GM19238 (cell line): ENCODE results near the gene ADSS1.

Experiments used
- DNase-seq: peaks from one replicate; pipeline ENCODE4 v3.0.0; 2011; ENCODE audit warnings: low spot score; ENCODE audit not compliant: insufficient read length

The ADSS1 gene

DNA sequence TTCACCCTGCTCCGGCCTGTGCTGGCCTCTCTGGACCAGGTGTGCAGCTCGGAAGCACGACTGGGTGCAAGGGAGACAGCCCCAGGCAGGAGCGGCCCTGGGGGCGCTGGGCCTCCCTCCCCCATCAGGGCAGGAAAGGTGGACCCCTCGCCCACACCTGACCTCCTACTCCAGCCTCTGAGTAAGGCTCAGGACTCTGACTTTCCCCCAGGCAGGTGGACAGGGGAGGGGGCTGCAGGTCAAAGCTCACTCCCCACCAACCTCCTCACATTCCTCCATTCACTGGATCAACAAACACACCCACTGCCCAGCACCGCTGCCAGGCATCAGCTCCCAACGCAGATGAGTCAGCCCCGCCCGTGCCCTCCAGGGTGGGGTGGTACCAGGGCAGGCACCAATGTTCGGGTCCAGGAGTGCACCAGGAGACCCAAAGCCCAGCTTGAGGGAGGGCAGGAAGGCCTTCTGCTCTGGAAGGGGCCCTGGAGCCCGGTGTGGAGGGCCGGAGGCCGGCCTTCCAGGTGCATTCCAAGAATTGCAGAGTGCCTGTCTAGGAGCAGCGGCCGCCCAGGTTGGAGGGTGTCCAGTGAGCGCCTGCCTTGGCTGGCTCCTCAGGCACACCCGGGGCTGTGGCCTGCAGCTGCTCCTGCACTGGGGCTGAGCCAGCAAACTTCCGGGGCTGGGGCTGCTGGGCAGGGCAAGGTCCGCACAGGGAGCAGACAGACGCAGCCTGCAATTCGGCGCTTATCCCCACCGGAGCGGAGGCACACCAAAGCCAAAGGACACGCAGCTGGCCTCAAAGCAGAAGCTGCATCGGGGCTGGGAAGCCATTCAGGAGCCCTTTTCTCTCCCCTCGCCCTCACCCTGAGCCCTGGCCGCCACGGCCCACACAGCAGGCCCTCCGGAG is 36.2 kb upstream of the ADSS1 start:
- no peak for DNase-seq

DNA sequence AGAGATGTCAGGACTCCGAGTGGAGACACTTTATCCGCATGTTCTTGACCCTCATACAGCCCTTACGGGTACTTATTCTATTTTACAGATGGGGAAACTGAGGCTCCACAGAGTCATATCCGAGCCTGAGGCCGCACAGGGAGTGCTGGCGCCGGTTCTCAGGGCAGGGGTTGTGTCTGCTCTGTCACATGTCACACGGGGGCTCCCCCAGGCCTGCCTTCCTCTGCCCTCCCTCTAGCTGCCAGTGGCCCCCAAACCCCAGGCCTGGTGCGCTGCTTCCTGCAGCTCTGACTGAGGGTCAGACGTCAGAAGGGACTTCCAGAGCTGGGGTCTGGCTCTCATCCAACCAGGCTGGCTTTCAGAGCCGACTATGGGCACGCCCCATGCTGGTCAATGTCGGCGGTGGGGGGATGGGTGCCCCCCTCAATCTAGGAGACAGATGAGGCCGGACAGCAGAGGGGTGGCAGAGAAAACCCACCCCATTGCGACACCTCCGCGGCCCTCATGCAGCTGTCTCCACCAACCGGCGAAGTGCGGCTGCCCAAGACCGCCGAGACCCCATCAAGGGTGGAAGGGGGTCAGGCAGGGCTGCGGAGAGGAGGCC is 35.4 kb upstream of the ADSS1 start:
- DNase-seq, result no peak

DNA sequence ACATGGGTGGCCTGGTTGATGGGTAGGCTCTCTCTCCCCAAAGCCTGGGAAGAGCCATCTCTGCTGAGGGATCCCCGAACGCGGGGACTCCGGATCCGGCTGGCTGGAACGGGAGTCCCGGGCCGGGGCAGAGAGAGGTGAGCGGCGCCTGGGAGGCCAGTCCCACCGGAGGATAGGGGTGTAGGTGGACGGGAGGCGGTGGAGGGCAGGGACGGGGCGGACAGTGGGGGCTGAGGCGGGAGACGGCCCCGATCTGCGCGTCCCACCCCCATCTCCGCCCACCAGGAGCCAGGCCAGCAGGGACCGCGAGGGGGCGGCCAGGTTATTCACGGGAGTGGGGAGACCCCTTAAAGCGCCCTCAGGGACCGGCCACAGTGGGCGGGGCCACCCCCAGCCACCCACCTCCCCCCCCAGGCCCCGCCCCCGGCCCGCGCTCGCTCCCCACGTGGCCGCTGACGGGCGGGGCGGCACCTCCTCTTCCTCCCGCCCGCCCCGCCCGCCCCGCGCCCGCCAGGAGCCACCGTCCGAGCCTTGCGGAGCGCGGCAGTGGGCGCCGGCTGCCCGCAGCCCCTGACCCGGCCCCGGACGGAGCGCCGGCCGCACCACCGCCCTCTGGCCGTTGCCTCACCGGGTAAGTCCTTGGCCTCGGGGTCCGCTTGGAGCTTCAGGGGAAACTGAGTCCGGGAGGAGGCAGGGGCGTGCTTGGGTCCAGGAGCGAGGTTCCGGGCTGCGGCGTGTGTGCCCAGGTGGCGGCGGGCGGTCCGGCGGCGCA is 34.7 kb upstream of the ADSS1 start, which contains the start of gene INF2:
TSS of gene INF2 (plus strand) at position 510 of the 772 bp plus-strand sequence. CDS start 11,748 bp downstream, outside the sequence.
- DNase-seq, result peak; percentile 91

DNA sequence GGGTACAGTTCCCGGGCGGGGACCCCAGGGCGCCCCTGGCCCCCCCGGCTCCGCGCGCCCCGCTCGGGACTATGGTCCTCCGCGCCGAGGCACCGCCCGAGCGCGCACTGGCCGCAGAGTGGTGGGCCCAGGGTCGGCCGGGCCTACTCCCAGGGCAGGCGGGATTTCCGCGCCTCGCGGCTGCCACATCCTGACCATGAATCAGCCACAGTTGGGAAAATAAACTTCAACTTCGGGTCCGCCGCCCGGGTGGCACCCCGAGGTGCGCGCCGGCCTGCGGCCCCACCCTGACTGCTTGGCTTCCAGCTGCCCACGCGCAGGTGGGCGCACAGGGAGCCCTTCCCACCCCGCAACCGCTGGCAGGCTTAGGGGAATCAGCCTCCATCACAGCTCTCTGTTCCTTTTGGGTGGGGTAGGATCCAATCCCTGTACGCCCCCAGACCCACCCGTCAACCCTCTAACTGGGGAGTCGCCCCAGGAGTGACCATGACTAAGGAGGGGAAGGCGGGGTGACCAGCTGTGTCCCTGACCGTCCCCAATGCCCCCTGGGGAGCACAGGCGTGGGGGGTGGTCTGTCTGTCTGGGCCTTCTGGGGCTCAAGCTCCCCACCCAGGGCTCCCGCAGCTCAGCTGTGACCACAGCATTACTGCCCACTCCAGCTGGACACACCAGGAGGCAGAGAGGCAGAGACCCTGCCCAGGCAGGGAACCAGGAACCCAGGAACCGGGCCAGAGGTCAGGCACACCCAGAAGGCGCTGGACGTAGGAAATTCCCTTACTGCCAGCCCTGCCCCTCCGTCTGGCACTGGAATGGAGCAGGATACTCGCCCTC is 33.9 kb upstream of the ADSS1 start:
- no peak for DNase-seq

DNA sequence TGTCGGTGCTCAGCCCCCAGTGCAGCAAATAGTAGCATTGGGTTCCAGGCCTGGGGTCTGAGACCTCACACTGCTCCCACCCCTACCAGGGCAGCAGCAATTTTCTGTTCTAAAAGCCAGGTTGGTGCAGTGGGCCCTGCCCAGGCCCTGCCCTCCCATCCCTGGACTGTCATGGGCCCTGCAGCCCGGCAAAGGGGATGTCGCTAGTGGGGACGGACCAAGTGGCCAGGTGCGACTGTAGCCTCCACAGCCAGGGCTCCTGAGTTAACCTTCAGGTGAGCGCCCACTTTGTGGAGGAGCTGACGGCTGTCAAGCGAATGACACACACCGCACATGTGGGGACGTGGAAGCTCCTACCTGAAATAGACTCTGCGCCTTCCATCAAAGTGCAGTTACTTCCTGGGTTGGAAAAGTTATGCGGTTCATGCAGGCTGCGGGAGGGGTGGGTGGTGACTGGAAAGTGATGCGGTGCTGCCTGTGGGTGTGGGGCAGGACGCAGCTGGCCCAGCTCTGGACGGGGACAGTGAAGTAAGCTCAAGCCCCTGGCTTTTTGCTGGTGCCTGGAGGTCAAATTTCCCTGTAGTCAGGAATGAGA is 33.1 kb upstream of the ADSS1 start:
- no peak for DNase-seq

DNA sequence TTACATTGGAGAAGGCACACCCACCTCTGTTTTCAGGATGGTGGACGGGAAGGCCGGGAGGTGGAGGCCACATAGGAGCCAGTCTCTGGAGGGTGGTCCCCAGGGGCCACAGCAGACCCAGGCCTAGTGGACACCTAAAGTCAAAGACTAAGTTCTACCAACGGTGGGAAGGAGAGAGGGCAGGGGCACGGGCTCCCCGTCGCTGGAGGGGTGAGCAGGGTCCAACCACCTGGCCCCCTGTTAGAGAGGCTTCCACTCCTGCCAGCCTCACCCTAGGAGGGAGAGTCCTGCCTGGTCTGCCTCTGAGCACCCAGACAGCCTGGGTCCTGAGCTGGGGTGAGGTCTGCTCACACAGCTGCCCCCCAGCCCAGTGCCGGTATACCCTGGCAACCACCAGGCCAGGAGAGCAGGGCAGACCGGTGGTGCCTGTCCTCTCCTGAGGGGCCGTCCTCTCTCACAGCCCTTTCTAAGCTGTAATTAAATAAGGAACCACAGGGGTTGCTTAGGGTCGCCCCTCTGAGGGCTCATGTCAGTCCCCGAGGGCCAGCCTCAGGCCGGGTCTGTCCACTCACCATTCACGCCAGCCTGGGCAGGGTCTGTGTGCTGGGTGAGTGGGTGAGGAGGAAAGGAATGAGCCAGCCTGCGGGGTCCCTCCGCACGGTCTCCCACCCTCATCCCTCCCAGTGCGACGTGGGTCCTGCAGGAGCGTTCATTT is 32.3 kb upstream of the ADSS1 start:
- no peak for DNase-seq

DNA sequence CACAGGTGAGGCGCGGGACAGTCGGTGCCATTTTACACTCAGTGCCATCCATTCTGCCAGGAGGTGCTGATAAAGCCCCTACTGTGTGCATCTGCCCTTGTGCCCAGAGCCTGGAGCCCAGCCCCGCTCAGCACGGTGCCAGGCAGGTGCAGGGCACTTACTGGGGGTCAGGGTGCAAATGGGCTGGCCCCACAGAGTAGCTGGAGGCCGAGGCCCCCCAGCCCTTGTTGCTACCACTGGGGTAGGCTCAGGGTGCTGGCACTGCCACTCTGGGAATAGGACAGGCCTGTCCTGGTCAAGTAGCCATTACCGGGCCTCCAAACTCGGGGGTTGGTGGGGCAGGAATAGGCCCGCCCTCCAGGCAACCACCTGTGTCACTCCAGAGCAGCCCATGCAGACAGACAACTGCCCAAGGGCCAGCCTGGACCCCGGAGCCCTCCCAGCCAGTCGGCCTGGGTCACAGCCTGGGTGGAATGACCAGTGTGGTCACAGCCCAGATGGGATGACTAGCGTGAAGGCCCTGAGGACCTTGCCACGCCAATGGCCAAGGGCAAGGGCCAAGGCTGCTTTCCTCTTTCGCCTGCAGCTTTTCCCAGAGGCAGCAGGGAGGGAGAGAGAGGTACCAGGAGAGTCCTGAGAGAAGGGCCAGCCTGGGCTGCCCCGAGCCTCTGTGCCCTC is 31.6 kb upstream of the ADSS1 start:
- no peak for DNase-seq

DNA sequence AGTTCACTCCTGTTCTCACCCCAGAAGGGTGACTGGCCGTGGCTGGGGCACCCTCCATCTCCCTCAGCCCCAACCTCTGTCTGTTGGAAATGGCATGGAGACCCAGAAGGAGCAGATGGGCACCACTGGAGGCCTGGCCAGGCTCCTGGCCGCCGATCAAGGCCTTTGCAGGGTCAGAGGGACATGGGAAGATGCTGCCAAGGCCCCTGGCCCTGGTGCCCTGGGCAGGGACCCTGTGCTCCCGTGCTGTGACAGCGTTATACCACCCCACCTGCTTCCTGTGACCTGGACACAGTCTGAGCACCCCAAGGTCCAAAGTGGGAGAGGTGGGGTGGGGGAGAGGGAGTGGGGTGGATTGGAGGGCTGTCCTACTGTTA is 31.1 kb upstream of the ADSS1 start:
- no peak for DNase-seq

DNA sequence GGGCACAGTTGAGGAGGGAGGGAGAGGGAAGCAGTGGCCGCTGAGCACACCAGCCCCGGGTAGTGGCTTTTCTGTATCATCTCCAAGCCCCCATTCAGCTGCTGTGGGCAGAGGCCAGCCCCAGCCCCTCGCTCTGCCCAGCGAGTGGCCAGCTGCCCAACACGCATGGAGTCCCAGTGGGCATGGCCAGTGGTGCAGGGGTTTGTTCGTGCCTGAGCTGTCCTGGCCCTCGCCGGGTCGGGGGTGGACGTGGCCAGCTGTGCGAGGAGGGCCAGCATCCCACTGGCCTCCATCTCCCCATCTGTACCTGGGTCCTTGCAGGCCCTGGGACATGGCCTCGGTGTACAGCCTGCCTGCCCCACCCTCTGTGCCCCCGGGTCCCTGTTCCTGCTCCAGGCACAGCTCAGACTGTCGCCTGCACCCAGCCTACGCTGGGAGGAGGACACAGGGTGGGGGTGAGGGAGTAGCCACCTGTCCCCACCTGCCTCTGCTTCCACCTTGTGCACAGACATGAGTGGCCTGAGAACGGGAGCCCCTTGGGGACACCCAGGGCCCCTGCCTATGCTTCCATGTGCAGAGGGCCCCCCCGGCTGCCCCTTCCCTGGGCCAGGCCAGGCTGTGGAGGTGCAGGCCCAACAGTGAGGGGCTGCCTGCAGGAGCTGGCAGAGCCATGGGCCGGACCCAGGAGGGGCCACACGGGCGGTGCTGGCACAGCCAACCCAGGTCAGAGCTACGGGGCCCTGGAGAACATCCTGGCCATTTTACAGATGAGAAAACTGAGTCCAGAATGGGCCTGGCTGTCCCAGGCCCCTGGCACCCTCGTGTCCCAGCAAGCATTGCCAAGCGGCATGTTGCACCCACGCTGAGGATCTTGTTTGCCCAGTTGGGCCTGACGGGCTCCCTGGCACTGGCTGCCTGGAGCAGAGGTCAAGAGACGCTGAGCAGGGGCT is 30.3 kb upstream of the ADSS1 start:
- DNase-seq, result no peak

DNA sequence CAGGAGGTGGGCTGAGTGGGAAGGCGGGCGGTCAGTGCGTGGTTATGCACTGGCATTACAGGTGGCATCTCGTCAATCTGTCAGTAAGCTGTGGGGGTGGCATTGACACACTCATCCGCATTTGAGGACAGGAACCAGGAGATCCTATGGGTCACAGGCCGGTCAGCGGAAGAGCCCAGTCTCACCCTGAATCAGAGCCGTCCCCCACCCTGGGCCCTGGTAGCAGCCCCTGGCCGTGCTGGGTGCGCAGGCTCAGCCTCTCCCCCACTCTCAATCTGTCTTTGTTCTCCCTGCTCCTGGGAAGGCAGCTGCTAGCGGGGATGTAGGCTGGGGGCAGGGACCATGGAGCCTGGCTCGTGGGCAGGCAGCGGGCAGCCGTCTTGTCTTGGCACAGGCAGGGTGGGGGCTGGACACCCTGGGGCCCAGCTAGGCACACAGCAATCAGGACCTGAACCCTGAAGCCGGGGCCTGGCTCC is 29.5 kb upstream of the ADSS1 start:
- no peak for DNase-seq

DNA sequence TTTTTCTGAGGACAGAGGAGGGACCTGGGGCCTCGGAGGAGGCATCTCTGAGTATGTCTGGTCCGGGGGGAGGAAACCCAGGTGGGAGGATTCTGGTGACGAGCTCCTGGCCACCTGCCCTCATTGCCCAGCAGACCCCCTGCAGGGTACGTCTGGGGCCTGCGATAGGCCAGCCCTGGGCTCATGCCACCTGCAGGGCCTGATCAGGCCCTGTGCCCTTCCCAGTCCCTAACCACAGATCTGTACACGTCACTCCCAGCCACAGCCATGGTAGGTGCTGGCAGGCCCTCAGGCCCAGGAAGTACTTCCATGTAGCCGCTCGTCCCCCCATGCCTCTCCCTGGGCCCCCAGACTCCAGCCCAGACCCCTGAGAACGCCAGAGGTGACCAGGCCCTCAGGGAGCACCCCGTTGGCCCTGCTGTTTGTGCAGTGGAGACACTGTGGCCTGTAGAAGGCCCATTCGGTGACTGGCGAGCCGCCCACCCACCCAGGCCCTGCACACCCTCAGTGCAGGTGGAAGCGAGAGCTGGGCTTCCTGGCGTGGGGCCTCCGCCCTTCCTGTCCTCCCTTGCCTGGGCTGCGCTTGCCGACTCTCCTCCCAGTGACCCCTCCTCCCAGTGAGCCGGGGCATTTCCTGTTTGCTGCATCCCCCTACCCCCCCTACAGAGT is 28.9 kb upstream of the ADSS1 start:
- DNase-seq, result no peak

DNA sequence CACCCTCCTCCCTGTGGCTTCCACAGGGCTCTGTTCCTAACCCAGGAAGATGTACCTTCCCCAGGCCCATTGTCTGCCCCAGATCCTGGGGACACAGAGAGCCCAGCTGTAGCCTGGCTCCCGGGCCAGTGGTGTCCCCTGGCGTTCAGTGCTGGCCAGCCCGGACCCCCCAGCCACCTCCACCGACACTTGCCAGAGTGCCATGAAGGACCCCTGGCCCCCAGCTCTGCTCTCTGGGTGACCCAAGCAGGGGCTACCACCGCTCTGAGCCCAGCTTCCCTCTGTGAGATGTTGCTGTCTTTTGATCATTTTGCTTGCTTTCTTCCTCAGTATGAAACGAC is 28.4 kb upstream of the ADSS1 start:
- no peak for DNase-seq

DNA sequence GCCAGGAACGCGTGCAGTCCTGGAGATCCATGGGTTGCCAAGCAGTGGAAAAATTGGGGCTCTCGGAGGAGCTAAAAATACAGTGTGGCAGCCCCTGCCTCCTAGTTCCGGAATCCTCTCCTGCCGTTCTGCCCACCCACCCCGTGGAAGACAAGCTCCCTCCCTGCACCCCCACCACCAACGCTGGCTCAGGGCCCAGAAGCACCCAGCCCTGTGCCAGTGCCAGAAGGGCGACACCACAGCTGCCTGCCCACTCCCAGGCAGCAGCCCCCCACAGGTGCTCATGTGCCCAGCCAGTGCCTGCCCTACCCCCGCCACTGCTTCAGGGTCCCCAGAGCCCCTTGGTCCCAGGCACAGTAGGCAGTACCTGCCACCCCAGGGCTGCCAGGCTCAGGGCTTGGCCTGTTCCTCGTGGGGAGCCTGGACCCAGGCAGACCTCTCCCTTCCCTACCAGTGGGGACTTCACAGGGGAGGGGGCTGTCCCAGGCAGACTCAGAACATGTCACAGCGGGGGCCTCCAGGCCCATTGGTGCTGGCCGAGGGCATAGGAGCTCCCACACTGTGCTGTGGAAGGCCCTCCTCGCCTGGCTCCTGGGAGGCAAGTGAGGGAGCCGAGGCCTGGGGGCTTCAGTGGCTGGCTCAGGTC is 27.2 kb upstream of the ADSS1 start:
- DNase-seq, result no peak

DNA sequence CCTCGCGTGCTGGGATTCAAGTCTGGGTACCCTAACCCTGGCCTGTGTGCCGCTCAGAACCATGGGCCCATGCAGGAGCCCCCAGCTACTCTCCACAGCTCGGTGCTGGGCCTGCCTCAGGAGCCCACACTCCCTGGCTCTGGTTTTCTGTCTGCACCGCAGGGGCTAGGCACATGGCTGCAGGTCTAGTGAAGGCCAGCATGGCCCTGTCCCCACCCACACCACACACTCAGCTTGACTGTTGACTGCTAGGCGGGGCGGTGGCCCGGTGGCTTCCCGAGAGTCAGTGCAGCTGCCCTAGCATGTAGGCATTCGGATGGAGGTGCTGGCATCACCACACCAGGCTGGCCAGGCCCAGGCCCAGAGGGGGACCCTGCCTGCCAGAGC is 26.7 kb upstream of the ADSS1 start:
- DNase-seq, result no peak

DNA sequence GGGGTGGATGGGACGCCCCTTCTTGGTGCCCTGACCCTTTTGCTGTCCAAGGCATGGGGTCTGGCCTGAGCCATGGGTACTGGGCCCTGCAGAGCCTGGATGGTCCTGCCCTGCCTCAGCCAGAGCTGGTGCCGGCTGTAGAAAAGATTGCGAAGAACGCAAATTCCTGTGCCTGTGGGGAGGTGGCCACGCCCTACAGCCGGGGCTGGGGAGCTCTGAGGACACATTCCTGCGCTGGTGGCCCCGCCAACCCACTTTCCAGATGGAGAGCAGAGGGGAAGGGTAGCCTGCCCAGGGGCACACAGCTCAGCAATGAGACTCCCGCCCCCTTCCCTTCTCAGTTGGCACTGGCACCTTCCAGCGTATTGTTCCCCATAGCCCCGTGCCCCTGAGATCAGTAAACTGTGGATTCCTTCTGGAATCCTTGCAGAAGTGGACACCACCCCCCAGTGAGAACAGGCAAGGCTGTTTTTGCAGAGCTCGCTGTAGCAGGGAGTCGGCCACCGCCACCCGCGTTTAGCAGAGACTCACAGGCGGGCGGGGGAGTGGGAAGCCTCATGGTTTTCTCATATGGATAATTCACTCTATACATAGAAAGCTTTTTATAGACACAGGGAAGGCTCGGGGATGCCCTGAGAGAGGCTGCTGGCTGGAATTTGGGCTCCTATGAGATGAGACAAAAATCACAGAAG is 26.0 kb upstream of the ADSS1 start:
- DNase-seq, result no peak

DNA sequence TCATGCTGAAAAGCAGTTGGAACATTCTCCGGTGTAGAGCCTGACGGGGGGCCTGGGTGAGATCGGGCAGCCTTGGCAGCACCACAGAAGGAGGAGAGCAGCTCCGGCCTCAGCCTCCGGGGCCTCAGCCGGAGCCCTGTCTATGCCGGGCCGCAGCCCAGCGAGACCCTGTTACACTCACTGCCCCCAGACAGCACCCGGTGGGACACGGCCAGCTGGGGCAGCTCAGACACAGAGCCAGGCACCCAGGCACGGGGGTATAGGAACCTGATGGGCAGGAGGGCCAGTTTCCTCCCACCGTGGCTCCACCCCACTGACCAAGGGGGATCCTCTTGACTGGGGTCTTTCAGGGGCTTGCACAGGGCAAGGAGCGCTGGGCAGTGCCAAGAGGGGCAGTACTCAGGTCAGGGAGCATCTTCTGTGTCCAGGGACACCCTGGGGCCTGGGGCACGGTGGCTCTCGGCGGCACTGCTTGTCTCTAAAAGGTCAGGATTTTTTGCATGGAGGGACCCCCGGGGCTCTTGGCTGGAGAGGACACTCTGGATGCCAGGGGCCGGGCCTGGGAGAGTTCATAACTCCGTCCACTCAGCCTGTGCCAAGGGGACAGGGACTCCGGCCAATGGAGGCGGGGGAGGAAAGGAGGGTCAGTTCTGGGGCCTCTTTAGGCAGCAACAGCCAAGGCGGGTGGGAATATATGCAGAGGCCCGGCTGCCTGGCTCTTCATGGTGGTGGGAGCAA is 25.2 kb upstream of the ADSS1 start:
- no peak for DNase-seq
